Right forelimb (tissue), 1 donor: ENCODE data around the gene KANSL2.
"Not testable (repeated sequence)": the region's sequence is repeated elsewhere in the genome, so short reads cannot be mapped to it uniquely, and the experiment has no call there.

ENCODE experiments used
- DNase-seq: peaks from one replicate; pipeline ENCODE4 v3.0.0-alpha.2; 2018

KANSL2 gene

DNA sequence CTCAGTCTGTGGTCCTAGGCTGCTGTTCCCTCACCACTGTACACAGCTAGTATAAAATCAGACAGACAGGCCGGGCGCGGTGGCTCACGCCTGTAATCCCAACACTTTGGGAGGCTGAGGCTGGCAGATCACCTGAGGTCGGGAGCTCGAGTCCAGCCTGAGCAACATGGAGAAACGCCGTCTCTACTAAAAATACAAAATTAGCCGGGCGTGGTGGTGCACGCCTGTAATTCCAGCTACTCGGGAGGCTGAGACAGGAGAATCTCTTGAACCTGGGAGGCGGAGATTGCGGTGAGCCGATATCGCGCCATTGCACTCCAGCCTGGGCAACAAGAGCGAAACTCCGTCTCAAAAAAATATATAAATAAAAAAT is 481 bp upstream of the KANSL2 start:
- DNase-seq = not testable (repeated sequence)

DNA sequence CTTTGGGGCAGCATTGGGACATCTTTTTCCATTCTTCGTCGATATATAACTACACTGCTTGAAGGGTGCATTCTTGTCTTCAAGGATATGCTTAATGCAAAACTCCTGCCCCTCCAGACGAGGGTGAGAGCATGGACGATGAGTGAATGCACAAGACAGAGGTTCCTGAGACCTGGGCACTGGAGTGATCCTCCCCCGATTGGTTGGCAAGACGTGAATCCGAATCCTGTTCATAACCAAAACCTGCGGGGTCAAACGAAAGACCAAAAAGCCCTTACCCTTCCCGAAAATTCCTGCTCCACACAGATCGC is 684 bp downstream of the KANSL2 start:
- no peak for DNase-seq

DNA sequence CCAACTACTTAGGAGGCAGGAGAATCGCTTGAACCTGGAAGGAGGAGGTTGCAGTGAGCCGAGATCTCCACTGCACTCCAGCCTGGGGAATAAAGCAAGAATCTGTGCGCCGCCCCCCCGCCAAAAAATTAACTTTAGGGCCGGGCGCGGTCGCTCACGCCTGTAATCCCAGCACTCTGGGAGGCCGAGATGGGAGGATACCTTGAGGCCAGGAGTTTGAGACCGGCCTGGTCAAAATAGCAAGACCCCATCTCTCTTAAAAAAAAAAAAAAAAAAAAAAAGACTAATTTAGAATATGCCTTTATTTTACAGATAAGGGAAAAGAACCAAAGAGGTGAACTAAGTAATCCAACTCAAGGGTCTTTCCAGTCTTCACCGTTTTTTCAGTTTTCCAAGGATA is 1.2 kb downstream of the KANSL2 start:
- DNase-seq = no peak

DNA sequence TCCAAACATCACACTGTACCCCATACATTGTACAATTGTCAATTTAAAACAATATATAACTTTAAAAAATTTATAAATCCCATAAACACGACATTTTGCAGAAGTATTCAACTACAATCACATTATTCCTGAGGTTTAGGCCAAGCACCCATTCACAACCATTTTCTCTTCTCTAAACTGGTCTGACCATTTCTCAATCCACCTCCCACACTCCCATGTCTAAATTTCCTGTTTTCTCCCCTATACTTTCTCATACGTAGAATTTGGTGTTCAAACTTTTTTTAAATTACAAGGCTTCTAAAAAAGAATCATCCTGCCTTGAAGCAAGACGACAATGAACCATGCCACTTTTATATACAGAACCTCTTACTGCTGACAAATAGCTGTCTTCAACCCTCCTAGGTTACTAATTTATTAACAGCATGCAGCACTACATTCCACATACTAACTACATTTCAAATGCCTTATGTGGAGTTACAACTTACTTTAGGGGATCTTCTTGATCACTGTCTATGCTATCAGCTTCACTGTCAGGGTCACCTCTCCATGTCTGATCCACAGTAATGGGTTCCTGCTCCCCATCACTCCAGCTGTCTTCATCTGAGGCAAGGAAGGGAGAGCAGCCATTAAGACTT is 3.4 kb downstream of the KANSL2 start:
- DNase-seq = no peak

DNA sequence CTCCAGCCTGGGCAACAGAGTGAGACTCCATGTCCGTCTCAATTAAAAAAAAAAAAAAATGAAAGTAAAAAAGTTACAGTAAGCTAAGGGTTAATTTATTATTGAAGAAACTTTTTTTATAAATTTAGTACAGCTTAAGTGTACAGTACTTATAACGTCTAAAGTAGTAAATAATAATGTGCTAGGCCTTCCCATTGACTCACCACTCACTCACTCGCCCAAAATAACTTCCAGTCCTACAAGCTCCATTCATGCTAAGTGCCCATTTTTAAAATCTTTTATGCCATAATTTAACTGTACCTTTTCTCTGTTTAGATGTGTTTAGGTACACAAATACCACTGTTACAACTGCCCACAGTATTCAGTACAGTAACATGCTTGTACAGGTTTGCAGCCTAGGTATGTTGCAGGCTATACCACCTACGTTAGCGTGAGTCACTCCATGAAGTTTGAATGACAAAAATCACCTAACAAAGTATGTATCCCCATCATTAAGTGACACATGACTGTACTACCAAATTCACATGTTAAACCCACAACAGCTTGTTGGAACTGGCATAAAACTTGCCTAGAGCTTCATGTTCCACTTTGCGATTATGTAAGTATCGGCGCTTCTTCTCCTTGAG is 10.7 kb downstream of the KANSL2 start:
- DNase-seq = no peak

DNA sequence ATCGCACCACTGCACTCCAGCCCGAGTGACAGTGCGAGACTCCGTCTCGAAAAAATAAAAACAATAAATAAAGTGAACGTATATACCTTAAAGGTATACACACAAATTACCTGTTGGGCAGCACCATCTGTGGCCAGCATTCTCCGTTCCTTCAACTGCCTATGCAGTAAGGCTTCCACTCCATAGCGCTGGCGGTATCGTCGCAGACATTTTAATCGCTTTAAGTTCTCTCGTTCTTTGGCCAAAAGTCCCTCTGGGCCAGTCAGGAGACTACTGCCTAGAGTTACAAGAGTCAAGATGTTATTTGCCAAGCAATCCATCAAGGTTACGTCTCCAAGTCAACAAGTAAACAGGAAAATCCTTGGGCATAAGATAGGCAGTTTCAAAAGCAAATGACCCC is 13.0 kb downstream of the KANSL2 start:
- no peak for DNase-seq

DNA sequence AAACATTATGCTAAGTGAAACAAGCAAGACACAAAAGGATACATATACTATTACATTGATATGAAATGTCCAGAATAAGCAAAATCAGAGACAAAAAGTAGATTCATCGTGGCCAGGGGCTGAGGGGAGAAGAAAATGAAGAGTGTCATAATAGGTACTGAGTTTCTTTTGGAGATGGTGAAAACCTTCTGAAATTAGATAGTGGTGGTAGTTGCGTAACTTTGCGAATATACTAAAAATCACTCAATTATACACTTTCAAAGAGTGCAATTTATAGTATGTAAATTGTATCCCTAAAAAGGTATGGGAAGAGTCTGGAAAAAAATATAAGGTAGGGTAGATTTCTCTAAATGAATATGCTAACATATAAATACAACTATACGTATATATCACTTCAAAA is 22.2 kb downstream of the KANSL2 start:
- DNase-seq = no peak

DNA sequence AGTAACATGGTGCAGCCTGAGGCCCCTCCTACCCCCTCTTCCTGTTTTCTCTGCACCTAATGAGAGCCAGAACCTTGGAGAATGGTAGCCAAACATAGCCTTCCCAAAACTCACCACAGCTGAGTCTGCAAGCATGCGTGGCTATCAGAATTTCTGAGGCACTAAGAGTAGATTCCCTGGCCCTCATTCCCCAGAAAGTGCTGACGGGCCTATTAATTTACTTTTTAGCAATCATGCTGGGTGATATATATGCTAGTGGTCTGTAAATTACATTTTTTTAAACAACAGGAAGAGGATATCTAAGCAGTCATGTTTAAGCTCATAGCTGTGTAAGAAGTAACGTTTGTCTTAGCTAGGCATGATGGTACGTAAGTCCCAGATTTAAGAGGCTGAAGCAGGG is 30.4 kb downstream of the KANSL2 start:
- DNase-seq = no peak

DNA sequence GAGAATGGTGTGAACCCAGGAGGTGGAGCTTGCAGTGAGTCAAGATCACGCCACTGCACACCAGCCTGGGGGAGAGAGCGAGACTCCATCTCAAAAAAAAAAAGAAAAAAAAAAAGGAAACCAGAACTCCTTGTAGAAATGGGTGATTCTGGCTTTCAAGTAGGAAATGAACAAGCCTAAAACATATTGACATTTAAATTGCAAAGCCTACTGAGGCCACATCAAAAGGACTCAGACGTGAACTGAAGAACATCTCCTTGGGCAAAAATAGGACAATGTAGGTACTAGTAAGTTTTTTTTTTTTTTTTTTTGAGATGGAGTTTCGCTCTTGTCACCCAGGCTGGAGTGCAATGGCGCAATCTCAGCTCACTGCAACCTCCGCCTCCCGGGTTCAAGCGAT is 36.7 kb downstream of the KANSL2 start:
- not testable (repeated sequence) for DNase-seq

DNA sequence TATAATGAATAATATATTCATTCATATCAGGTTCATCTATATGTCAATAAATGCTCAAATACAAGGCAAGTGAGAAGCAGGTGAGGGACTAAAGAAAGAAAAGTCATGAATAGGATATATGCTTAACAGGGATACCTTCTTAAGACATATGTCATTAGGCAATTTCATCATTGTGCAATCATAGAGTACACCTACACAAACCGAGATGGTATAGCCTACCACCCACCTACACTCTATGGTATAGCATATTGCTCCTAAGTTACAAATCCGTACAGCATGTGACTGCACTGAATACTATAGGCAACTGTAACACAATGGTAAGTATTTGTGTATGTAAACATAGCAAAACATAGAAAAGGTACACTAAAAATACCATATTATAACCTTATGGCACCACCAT is 39.0 kb downstream of the KANSL2 start:
- DNase-seq = no peak

DNA sequence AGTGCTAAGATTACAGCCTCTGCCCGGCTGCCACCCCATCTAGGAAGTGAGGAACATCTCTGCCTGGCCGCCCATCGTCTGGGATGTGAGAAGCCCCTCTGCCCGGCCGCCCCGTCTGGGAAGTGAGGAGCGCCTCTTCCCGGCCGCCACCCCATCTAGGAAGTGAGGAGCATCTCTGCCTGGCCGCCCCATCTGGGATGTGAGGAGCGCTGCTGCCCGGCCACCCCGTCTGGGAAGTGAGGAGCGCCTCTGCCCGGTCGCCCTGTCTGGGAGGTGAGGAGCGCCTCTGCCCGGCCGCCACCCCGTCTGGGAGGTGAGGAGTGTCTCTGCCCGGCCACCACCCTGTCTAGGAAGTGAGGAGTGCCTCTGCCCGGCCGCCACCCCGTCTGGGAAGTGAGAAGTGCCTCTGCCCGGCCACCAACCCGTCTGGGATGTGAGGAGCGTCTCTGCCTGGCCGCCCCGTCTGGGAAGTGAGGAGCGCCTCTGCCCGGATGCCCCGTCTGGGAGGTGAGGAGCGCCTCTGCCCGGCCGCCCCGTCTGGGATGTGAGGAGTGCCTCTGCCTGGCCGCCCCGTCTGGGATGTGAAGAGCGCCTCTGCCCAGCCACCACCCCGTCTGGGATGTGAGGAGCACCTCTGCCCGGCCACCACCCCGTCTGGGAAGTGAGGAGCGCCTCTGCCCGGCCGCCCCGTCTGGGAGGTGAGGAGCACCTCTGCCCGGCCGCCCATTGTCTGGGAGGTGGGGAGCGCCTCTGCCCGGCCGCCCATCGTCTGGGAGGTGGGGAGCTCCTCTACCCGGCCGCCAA is 40.1 kb downstream of the KANSL2 start:
- DNase-seq = not testable (repeated sequence)

DNA sequence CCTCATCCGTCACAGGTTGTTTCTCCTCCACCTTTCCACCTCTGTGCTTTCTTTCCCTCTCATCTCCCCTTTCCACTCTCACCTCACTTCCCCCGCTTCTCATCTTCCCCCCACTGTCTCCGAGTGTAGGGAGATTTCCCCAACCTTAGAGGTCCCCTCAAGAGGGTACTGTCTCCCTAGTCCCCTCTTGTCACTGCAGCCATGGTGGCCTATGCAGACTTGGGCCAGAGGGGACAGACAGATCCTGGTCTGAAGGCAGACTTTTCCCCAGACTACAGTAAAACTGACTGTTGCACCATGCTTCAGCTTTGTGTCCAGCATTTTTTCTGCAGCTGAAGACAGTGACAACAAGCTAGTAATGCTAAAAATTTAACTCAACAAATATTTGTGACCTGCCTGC is 41.2 kb downstream of the KANSL2 start:
- no peak for DNase-seq

DNA sequence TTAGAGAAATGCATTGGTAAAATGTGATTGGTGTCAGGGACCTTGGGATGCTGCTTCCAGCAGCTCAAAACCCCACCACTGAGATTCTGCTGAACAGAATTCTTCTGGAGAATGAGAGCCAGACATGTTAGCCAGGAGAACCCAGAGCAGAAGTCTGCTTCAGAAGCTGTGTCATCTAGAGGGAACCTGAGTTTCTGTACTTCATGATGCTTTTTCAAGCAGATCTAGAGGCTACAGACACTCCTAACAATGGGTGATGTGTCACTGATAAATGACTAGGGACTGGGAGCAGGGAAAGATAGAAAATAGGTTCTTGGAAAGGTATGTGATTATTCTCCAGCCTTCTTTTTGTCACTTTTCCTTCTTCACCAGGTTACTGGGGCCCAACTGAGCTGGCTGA is 41.6 kb downstream of the KANSL2 start:
- no peak for DNase-seq

DNA sequence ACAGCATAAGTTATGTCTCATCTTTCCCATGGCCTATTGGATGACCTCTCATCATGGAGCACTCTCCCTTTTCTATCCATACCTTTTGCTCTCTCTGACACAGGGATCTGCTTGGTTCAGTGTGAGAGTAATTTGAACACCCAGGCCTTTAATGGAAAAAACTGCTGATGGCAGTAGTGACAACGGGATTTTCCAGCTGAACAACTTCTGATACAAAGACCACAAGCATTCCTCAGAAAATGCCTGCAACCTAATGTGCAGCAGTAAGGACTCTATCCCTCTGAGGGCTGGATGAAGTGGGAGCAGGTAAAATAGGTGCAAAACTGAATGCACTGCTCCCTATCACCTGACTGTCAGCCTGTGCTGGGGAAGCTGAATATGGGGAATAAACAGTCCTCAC is 51.0 kb downstream of the KANSL2 start:
- DNase-seq = no peak

DNA sequence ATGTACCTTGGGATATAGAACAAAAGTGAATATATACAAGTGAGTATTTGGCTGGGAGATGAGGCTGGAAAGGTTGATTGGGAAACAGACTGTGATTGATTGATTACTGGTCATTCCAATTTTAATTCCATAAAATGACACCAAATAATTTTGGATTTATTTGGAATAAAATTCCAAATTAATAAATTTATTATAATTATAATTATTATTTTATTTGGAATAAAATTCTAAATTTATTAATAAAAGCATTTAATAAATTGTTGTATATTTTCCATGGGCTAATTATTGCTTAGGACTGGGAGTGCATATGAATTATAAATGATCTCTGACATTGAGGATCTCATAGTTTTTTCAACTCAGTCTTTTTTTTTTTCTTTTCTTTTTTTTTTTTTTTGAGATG is 51.7 kb downstream of the KANSL2 start:
- no peak for DNase-seq

DNA sequence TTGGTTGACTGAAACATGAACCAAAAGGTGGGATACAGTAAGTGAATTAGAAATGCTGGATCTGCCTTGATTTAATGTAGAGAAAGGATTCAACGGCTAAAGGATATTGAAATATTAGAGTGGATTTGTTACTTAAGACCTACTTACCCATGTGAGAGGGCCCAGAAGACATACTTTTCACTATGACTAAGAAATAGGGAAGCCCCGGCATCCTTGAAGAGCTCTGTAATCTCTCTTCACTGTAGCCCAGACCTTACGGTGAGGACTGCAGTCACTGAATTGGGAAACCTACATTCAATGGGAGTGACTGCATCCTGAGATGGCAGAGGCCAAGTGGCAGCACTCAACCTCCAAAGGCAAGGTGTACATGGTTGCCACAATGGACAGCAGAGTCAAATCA is 52.5 kb downstream of the KANSL2 start:
- DNase-seq = no peak

DNA sequence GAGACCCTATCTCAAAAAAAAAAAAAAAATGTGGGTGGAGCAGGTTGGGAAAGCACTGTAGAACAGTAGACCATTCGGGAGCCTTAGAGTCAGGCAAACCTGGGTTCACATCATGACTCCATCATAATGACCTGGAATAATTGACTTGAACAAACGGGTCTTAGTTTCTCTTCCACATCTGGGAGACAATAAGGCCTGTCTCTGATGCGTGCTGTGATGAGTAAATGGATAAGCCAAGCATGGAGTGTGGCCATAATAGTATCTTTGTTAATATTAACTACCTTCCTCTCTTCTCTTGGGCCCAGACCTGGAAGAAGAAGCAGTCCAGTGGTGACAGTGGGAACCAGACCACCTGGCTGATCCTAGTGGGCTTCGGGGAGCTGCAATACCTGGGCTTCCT is 54.5 kb downstream of the KANSL2 start:
- no peak for DNase-seq

DNA sequence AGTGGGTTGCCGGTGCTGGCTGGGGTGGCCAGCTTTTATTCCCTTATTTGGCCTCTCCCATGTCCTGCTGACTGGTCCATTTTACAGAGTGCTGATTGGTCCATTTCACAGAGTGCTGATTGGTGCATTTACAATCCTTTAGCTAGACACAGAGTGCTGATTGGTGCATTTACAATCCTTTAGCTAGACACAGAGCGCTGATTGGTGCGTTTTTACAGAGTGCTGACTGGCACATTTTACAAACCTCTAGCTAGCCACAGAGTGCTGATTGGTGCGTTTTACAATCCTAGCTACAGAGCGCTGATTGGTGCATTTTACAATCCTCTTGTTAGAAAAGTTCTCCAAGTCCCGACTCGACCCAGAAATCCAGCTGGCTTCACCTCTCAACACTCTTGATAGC is 59.0 kb downstream of the KANSL2 start:
- not testable (repeated sequence) for DNase-seq

DNA sequence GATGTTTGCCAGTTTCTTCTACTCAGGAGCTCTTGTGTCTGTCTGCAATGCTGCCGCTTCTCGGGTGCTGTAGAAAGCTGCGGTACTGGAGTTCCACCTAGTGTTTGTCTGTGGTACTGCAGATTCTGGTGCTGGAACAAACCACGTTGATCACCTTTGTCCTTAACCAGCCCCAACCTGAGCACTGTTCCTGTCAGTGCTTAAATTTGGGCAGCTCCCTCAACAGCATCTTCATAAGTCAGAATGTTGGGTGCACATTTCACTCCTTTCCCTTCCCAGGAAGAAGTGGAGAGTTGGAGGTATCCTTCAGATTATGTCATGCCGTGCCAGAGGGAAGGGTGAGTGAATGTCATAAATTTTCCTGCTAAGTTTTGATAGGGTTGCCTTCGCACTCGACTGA is 63.5 kb downstream of the KANSL2 start:
- DNase-seq = peak; percentile 81

DNA sequence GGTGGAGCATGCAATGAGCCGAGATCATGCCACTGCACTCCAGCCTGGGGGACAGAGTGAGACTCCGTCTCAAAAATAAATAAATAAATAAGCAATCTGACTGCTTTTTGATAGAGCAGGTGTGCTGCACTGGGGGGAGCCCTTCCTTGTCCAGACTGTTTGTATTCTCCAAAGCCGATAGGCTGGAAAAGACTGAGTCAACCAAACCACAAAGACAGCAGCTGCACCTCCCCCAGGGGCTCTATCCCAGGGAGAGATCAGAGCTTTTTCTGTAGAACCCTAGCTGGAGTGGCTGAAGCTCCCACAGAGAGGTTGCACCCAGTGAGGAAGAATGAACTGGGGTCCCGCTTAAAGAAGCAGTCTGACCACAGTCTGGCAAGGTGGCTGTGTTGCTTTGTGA is 66.4 kb downstream of the KANSL2 start:
- no peak for DNase-seq

DNA sequence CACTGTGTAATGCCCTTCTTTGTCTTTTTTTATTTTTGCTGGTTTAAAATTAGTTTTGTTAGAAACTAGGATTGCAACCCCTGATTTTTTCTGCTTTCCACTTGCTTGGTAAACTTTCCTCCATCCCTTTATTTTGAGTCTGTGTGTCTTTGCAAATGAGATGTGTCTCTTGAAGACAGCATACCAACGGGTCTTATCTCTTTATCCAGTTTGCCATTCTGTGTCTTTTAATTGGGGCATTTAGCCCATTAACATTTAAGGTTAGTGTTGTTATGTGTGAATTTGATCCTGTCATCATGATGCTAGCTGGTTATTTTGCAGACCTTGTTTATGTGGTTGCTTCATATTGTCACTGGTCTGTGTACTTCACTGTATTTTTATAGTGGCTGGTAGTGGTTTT is 68.7 kb downstream of the KANSL2 start:
- DNase-seq = no peak
